ENCODE data around the gene DSG2. TPM values are rescaled to one million over a fixed set of nuclear protein-coding genes. Genes with fewer than 3 reads are reported as not detected.

DSG2 gene
- total and polyA plus RNA-seq, 9 donors = 13.7 to 43.7 (median 21.9) TPM

DNA sequence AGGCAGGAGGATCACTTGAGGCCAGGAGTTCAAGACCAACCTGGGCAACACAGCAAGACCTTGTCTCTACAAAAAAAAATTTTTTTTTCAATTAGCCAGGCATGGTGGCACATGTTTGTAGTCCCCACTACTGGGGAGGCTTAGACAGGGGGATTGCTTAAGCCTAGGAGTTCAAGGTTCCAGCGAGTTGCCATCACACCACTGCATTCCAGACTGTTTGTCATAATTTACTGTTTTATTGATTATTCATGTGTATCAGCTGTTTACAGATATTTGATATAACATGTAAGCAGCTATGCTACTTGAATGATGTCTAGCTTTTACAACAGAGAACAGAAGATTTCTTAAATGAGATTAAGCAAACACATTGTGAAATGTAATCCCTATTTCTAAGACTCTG is 35.3 kb downstream of the DSG2 start:
- Histone ChIP-seq H3K27me3 (no peaks in the 10 kb centered on the region), H3K4me3 (no peak overlapping the region), H3K4me1 (ENCODE audit: insufficient read depth) (no peaks in the 10 kb centered on the region), H3K36me3 (no peaks in the 10 kb centered on the region), H3K27ac (no peak overlapping the region), H3K9me3 (no peaks in the 10 kb centered on the region)
- TF ChIP-seq POLR2A (IDR thresholded peaks at IDR 0.05) = no peak
- TF ChIP-seq CTCF (IDR thresholded peaks at IDR 0.05) = no peak
- no peak for TF ChIP-seq EP300 (IDR thresholded peaks at IDR 0.05)
- no peak for DNase-seq
- intact Hi-C loops (cut with DNase I) = no loop called here
- 83 to 90% (median 89%) methylated on average over 1 of the region's 1 CpG for WGBS, 3 donors

GRCh38 chr18:31538837-31539236 is 40.9 kb downstream of the DSG2 start:
- H3K36me3 ChIP-seq = no peaks in the 10 kb centered on the region

DNA sequence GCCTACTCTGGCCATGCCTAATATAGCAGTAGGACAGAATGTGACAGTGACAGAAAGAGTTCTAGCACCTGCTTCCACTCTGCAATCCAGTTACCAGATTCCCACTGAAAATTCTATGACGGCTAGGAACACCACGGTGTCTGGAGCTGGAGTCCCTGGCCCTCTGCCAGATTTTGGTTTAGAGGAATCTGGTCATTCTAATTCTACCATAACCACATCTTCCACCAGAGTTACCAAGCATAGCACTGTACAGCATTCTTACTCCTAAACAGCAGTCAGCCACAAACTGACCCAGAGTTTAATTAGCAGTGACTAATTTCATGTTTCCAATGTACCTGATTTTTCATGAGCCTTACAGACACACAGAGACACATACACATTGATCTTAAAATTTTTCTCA is 48.5 kb downstream of the DSG2 start:
- intact Hi-C loops (cut with DNase I) = no loop called here
- Histone ChIP-seq H3K27ac (no peak overlapping the region), H3K27me3 (no peaks in the 10 kb centered on the region), H3K9me3 (no peaks in the 10 kb centered on the region), H3K36me3 (no peaks in the 10 kb centered on the region), H3K4me1 (ENCODE audit: insufficient read depth) (no peaks in the 10 kb centered on the region), H3K4me3 (no peak overlapping the region)
- 81 to 93% (median 89%) methylated on average over 2 of the region's 2 CpGs for WGBS, 3 donors
- no peak for DNase-seq
- TF ChIP-seq EP300 (IDR thresholded peaks at IDR 0.05) = no peak
- no peak for TF ChIP-seq POLR2A (IDR thresholded peaks at IDR 0.05)
- no peak for TF ChIP-seq CTCF (IDR thresholded peaks at IDR 0.05)

More at GRCh38 chr18:31538837-31539236, 40.9 kb downstream of the DSG2 start:
- WGBS, 3 donors = 96 to 99% (median 96%) methylated on average over 3 of the region's 3 CpGs
- Histone ChIP-seq H3K27ac (no peak overlapping the region), H3K4me3 (no peak overlapping the region), H3K9me3 (no peaks in the 10 kb centered on the region), H3K27me3 (no peaks in the 10 kb centered on the region), H3K4me1 (ENCODE audit: insufficient read depth) (no peaks in the 10 kb centered on the region)
- TF ChIP-seq POLR2A (IDR thresholded peaks at IDR 0.05) = no peak
- no peak for DNase-seq
- intact Hi-C loops (cut with DNase I) = no loop called here

- no peaks in the 10 kb centered on the region for H3K27me3 ChIP-seq
- no peak overlapping the region for H3K4me3 ChIP-seq
- intact Hi-C loops (cut with DNase I) = no loop called here
- no peaks in the 10 kb centered on the region for H3K36me3 ChIP-seq
- H3K9me3 ChIP-seq = no peaks in the 10 kb centered on the region
- WGBS, 3 donors = 66 to 84% (median 81%) methylated on average over 2 of the region's 2 CpGs
- no peak for TF ChIP-seq CTCF (IDR thresholded peaks at IDR 0.05)
- no peak for TF ChIP-seq POLR2A (IDR thresholded peaks at IDR 0.05)
- no peak for TF ChIP-seq EP300 (IDR thresholded peaks at IDR 0.05)
- DNase-seq = no peak
- H3K4me1 ChIP-seq (ENCODE audit: insufficient read depth) = no peaks in the 10 kb centered on the region
- no peak overlapping the region for H3K27ac ChIP-seq
These were observed 50.9 kb downstream of the DSG2 start for GRCh38 chr18:31548853-31549252.

GRCh38 chr18:31549416-31549815 is 51.4 kb downstream of the DSG2 start:
- no peaks in the 10 kb centered on the region for H3K27me3 ChIP-seq
- DNase-seq = no peak
- H3K4me1 ChIP-seq (ENCODE audit: insufficient read depth) = no peaks in the 10 kb centered on the region
- no peak for TF ChIP-seq CTCF (IDR thresholded peaks at IDR 0.05)
- TF ChIP-seq EP300 (IDR thresholded peaks at IDR 0.05) = no peak
- no peak for TF ChIP-seq POLR2A (IDR thresholded peaks at IDR 0.05)
- intact Hi-C loops (cut with DNase I) = no loop called here
- H3K27ac ChIP-seq = no peak overlapping the region
- H3K36me3 ChIP-seq = no peaks in the 10 kb centered on the region
- WGBS, 3 donors = 80 to 89% (median 87%) methylated on average over 4 of the region's 4 CpGs
- H3K9me3 ChIP-seq = no peaks in the 10 kb centered on the region
- no peak overlapping the region for H3K4me3 ChIP-seq

All from ovary (tissue), 9 donors.